Activated CD8-positive, alpha-beta memory T cell treated with anti-CD3 and anti-CD28 coated beads for 1 hour (primary cell): ENCODE measurements around the gene SLC30A7.
"Not testable (repeated sequence)": the region's sequence is repeated elsewhere in the genome, so short reads cannot be mapped to it uniquely, and the experiment has no call there.

ENCODE experiments used
- DNase-seq, 2 donors: peaks; one replicate each; pipeline ENCODE4 v3.0.0-alpha.2; 2020; ENCODE audit warnings: low read depth in 1 of 2; ENCODE audit errors: extremely low read depth in 1 of 2

Gene SLC30A7

GRCh38 chr1:100889869-100890482, 5.9 kb upstream of the SLC30A7 start:
- not testable (repeated sequence) for DNase-seq

- no peak for DNase-seq
Observed at GRCh38 chr1:100891380-100891779, 4.5 kb upstream of the SLC30A7 start.

GRCh38 chr1:100892554-100892953, 3.3 kb upstream of the SLC30A7 start:
- DNase-seq: no peak

- DNase-seq: no peak
Observed at GRCh38 chr1:100893718-100894117, 2.2 kb upstream of the SLC30A7 start.

- peak in 1 of 2 donors; percentile 31 for DNase-seq
Observed at GRCh38 chr1:100894603-100895539, 1.0 kb upstream of the SLC30A7 start, which contains the start of gene EXTL2. Gene EXTL2 (minus strand): TSS chr1:100894842. CDS start chr1:100888757, 6,085 bp downstream.

- DNase-seq: peak; percentile 7 to 33
Observed at GRCh38 chr1:100896481-100896982, 642 bp downstream of the SLC30A7 start.

GRCh38 chr1:100902365-100902764, 6.5 kb downstream of the SLC30A7 start:
- no peak for DNase-seq

- no peak for DNase-seq
Observed at GRCh38 chr1:100903777-100904176, 7.9 kb downstream of the SLC30A7 start.

- DNase-seq: no peak
Observed at GRCh38 chr1:100904528-100904927, 8.6 kb downstream of the SLC30A7 start.

GRCh38 chr1:100905181-100905580, 9.3 kb downstream of the SLC30A7 start:
- no peak for DNase-seq

GRCh38 chr1:100907887-100908286, 12.0 kb downstream of the SLC30A7 start:
- DNase-seq: no peak

GRCh38 chr1:100909018-100909417, 13.1 kb downstream of the SLC30A7 start:
- no peak for DNase-seq

GRCh38 chr1:100912019-100912418, 16.1 kb downstream of the SLC30A7 start:
- DNase-seq: no peak

- no peak for DNase-seq
Observed at GRCh38 chr1:100921110-100921706, 25.3 kb downstream of the SLC30A7 start.

GRCh38 chr1:100924212-100924611, 28.3 kb downstream of the SLC30A7 start:
- DNase-seq: no peak

GRCh38 chr1:100924991-100925390, 29.1 kb downstream of the SLC30A7 start:
- DNase-seq: no peak

GRCh38 chr1:100926240-100926639, 30.4 kb downstream of the SLC30A7 start:
- DNase-seq: no peak

- DNase-seq: peak in 1 of 2 donors; percentile 25
Observed at GRCh38 chr1:100927276-100927675, 31.4 kb downstream of the SLC30A7 start.

- DNase-seq: no peak
Observed at GRCh38 chr1:100928128-100928527, 32.2 kb downstream of the SLC30A7 start.

- DNase-seq: no peak
Observed at GRCh38 chr1:100930494-100930893, 34.6 kb downstream of the SLC30A7 start.

GRCh38 chr1:100931716-100932115, 35.8 kb downstream of the SLC30A7 start:
- no peak for DNase-seq
